GM10266 (cell line): Measurements from ENCODE around the gene EPN2.
A peak's percentile ranks its signal among the peaks of the same experiment; 100 is the strongest.

ENCODE experiments used
- DNase-seq: peaks from one replicate; pipeline ENCODE4 v3.0.0; 2012; ENCODE audit errors: extremely low spot score
- CTCF ChIP-seq: IDR thresholded peaks from 2 replicates; pipeline ENCODE4 v1.5.1; 2012; ENCODE audit warnings: mild to moderate bottlenecking, low read depth; ENCODE audit not compliant: control insufficient read depth, insufficient read depth; ENCODE audit errors: missing control alignments

Gene EPN2

GRCh38 chr17:19281161-19281560, 44.0 kb downstream of the EPN2 start:
- TF ChIP-seq CTCF: no peak
- no peak for DNase-seq

- TF ChIP-seq CTCF: no peak
- peak; percentile 71 for DNase-seq
Observed at GRCh38 chr17:19284005-19284959, 47.1 kb downstream of the EPN2 start.

GRCh38 chr17:19285213-19285900, 48.2 kb downstream of the EPN2 start:
- DNase-seq: no peak
- no peak for TF ChIP-seq CTCF

GRCh38 chr17:19286751-19287341, 49.7 kb downstream of the EPN2 start:
- DNase-seq: no peak
- TF ChIP-seq CTCF: no peak

GRCh38 chr17:19287651-19288050, 50.5 kb downstream of the EPN2 start:
- TF ChIP-seq CTCF: no peak
- no peak for DNase-seq

GRCh38 chr17:19288453-19288852, 51.3 kb downstream of the EPN2 start:
- DNase-seq: no peak

More at GRCh38 chr17:19288453-19288852, 51.3 kb downstream of the EPN2 start:
- TF ChIP-seq CTCF: no peak
